Activated CD4-positive, alpha-beta T cell treated with anti-CD3 and anti-CD28 coated beads for 36 hours (primary cell): ENCODE results near the gene TET1. TPM values are rescaled to one million over a fixed set of nuclear protein-coding genes. Genes with fewer than 3 reads are reported as not detected.
A peak's percentile ranks its signal among the peaks of the same experiment; 100 is the strongest.
"Not testable (repeated sequence)": the region's sequence is repeated elsewhere in the genome, so short reads cannot be mapped to it uniquely, and the experiment has no call there.

Experiments
- ATAC-seq: fragments of 200-7000 bp; cut with Tn5 transposase; one replicate; pipeline ENCODE4 v1.10.0; 2021; ENCODE audit warnings: mild to moderate bottlenecking, moderate library complexity
- CTCF ChIA-PET: fragments of 350-600 bp; sonication (Branson Sonifier 250); formaldehyde crosslinking; loops from one replicate; lab custom pipeline; 2021; ENCODE audit warnings: antibody characterized with exemption; lab: Charles Lee
- POLR2A ChIA-PET: fragments of 350-600 bp; sonication (Branson Sonifier 250); formaldehyde crosslinking; loops from one replicate; lab custom pipeline; 2021; ENCODE audit warnings: antibody characterized with exemption, inconsistent platforms; lab: Charles Lee
- DNase-seq: peaks from one replicate; pipeline ENCODE4 v3.0.0-alpha.2; 2020
- H3K27ac Mint-ChIP-seq: one replicate; pipeline ENCODE4 v1.8.0; 2021; ENCODE audit warnings: mixed read lengths
- H3K27me3 Mint-ChIP-seq: one replicate; pipeline ENCODE4 v1.8.0; 2021; ENCODE audit warnings: mixed read lengths
- H3K36me3 Mint-ChIP-seq: one replicate; pipeline ENCODE4 v1.8.0; 2021; ENCODE audit warnings: low read depth, mixed read lengths
- H3K4me1 Mint-ChIP-seq: one replicate; pipeline ENCODE4 v1.8.0; 2021; ENCODE audit warnings: mixed read lengths
- H3K4me3 Mint-ChIP-seq: one replicate; pipeline ENCODE4 v1.8.0; 2021; ENCODE audit warnings: mild to moderate bottlenecking, moderate library complexity, mixed read lengths
- H3K9me3 Mint-ChIP-seq: one replicate; pipeline ENCODE4 v1.8.0; 2021; ENCODE audit warnings: low read depth, mixed read lengths
- intact Hi-C, 2 experiments: fragments of 100-400 bp; cut with DNase I in 1 of 2; cut with micrococcal nuclease in 1 of 2; formaldehyde crosslinking; loops; one replicate each; pipeline versions ENCODE4 v1.14.2 to v1.15.1; 2022 to 2024; cut with DNase I, micrococcal nuclease
- total RNA-seq, 2 experiments: library from RNA; stranded (reverse); gene quantifications; one replicate each; pipeline ENCODE4 v1.2.3, GENCODE V29; 2021

TET1 gene
- total RNA-seq, 2 experiments from 2014 or later = 0.71 to 1.3 TPM

DNA sequence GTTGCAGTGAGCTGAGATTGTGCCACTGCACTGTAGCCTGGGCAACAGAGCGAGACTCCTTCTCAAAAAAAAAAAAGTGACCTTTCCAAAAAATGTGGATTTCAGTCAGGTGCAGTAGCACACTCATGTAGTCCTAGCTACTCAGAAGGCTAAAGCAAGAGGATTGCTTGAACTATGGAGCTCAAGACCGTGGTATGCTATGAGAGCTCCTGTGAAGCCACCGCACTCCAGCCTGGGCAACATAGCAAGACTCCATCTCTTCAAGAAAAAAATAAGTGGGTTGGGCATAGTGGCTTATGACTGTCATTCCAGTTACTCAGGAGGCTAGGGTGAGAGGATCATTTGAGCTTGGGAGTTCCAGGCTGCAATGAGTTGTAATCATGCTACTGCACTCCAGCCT lies 51.1 kb downstream of the TET1 start:
- ChIA-PET POLR2A (no interaction called here), CTCF (interaction anchor here (0.6 kb wide), 1 partner anchor 10 kb away, joined by 3 read pairs; no protein-coding TSS in a partner anchor)
- intact Hi-C loops = no loop called here
- Mint-ChIP-seq H3K27ac (no peak overlapping the region), H3K9me3 (no peaks in the 10 kb centered on the region), H3K4me1 (no peaks in the 10 kb centered on the region), H3K36me3 (no peaks in the 10 kb centered on the region), H3K27me3 (no peaks in the 10 kb centered on the region), H3K4me3 (no peak overlapping the region)
- ATAC-seq = no peak
- no peak for DNase-seq

DNA sequence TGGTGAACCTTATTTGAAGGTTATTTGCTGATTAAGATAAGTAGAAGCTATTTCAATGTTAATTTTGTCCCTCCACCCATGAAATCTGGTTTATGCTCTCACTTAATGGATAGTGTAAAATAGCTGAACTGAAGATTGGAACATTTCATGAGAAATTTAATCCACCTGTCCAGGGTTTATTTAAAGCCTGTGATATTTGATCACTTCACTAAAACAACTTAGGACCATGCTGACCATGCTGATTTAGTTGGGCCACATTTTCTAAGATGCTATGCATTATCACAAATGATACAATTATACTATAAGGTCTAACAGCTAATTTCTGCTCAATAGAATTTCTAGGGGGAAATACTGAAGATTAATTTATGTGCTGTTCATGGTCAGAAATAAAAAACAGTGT lies 53.8 kb downstream of the TET1 start:
- H3K9me3 Mint-ChIP-seq, ATAC-seq, H3K36me3 Mint-ChIP-seq, H3K4me3 Mint-ChIP-seq, H3K27ac Mint-ChIP-seq, DNase-seq, CTCF ChIA-PET, H3K27me3 Mint-ChIP-seq, intact Hi-C loops, H3K4me1 Mint-ChIP-seq: not testable (repeated sequence)
- POLR2A ChIA-PET = interaction anchor here (0.6 kb wide), 2 partner anchors 153 to 192 kb away, joined by 4 read pairs; no protein-coding TSS in a partner anchor

DNA sequence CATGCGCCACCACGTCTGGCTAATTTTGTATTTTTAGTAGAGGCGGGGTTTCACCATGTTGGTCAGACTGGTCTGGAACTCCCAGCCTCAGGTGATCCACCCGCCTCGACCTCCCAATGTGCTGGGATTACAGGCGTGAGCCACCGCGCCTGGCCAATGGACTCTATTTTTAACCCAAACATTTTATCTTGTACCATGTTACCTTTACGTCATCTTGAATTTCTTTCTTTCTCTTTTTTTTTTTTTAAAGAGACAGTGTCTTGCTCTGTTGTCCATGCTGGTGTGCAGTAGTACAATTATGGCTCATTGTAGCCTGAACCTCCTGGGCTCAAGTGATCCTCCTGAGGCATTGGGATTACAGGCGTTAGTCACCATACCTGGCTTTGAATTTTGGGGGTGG lies 57.6 kb downstream of the TET1 start:
- not testable (repeated sequence) for H3K4me1 Mint-ChIP-seq

DNA sequence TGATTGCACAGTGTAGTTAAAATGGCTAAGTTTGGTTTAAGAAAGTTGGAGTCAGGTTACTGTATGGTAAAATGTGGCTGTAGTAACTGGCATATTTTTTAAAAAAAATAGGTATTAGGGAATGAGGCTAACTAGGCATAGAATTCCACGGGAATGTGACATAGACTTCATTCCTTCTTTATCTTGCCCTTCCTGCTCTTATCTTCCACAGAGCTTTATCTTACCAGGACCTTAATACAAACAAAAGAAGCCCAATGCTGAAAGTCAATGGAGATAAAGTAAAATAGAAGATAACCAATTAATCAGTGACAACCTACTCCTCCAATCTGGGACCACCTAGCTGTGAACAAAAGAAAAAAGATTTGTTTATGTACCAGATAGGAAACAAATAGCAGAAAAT lies 58.1 kb downstream of the TET1 start:
- DNase-seq = no peak
- ChIA-PET CTCF (no interaction called here), POLR2A (no interaction called here)
- intact Hi-C loops = no loop called here
- no peak overlapping the region for H3K4me3 Mint-ChIP-seq
- peaks cover 3% of the 10 kb centered on the region for H3K4me1 Mint-ChIP-seq
- no peaks in the 10 kb centered on the region for H3K9me3 Mint-ChIP-seq
- no peaks in the 10 kb centered on the region for H3K27me3 Mint-ChIP-seq
- H3K36me3 Mint-ChIP-seq = no peaks in the 10 kb centered on the region
- H3K27ac Mint-ChIP-seq = no peak overlapping the region
- ATAC-seq = no peak

More for the DNA sequence above, 57.6 kb downstream of the TET1 start:
- H3K27ac Mint-ChIP-seq, H3K36me3 Mint-ChIP-seq, POLR2A ChIA-PET, DNase-seq, H3K27me3 Mint-ChIP-seq, intact Hi-C loops, CTCF ChIA-PET, H3K9me3 Mint-ChIP-seq, ATAC-seq, H3K4me3 Mint-ChIP-seq: not testable (repeated sequence)

DNA sequence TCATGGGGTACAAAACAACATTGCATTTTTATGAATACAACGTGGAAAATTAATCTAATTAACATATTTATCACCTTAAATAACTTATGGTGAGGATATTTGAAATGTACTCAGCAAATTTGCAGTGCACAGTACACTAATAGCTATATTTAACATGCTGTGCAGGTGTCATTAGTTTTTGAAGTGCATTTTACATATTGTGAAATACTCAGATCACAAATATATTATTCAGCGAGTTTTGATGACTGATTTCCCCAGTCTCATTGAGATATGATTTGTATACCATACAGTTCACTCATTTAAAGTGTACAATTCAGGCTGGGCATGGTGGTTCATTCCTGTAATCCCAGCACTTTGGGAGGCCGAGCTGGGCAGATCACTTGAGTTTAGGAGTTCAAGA lies 59.5 kb downstream of the TET1 start:
- Mint-ChIP-seq H3K4me1 (peaks cover 3% of the 10 kb centered on the region), H3K27ac (no peak overlapping the region), H3K36me3 (no peaks in the 10 kb centered on the region), H3K27me3 (no peaks in the 10 kb centered on the region), H3K9me3 (no peaks in the 10 kb centered on the region), H3K4me3 (no peak overlapping the region)
- POLR2A ChIA-PET = no interaction called here
- intact Hi-C loops = no loop called here
- CTCF ChIA-PET = interaction anchor here (1.5 kb wide), 1 partner anchor 18 kb away, joined by 3 read pairs; no protein-coding TSS in a partner anchor
- DNase-seq (no peak), ATAC-seq (no peak)

DNA sequence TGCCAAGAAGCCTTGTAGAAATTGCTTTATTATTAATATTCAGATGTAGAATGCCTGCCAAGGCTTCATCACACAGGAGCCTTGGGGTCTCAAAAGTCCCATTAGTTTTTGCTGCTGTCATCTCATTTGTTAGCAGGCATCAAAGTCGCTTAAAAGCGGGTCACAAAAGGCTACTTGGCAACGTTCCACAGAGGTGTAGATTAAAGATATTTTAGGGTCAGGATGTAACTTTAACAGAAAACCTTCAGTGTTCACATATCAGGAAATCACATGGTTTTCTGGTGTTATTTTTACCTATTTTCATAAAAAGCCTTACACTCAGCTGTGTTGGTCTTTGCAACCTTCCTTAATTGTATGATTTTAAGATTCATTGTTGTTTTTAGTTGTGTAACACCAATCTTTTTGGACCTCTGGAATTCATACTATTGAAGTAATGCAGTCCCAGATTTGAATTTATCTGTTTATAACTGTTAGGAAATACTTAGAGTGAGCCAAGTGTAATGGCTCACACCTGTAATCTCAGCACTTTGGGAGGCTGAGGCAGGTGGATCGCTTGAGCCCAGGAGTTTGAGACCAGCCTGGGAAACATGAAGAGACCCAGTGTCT lies 65.3 kb downstream of the TET1 start:
- Mint-ChIP-seq H3K27ac (peak overlapping the region; percentile 14), H3K9me3 (no peaks in the 10 kb centered on the region), H3K36me3 (no peaks in the 10 kb centered on the region), H3K4me1 (peaks cover 25% of the 10 kb centered on the region), H3K4me3 (no peak overlapping the region), H3K27me3 (no peaks in the 10 kb centered on the region)
- DNase-seq (no peak), ATAC-seq (no peak)
- intact Hi-C loops = no loop called here
- ChIA-PET POLR2A (no interaction called here), CTCF (no interaction called here)

DNA sequence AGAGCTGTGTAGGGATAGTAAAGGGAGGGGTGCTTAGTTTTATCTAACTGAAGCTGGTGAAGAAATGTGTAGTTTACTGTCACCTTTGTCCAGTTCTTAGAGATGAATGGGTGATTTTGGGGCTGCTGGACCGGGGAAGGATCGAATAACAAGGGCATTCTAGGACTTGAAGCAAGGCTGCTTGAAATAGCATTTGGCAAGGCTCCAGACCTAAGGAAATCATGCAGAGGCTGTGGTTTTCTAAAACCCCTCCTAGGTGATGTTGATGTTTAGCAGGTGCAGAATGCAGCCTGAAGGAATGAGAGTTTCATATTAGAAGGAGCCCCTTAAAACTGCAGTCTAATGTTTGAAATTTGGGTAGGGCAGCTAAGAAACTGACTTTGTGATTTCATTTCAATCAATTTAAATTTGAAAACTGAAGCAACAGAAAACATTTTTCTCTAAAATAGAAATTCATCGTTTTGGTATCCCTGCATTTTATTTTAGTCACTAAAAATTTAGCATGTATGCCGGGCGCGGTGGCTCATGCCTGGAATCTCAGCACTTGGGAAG lies 68.5 kb downstream of the TET1 start:
- no peak overlapping the region for H3K4me3 Mint-ChIP-seq
- ChIA-PET POLR2A (no interaction called here), CTCF (interaction anchor here (1.3 kb wide), 1 partner anchor 63 kb away, joined by 3 read pairs; no protein-coding TSS in a partner anchor)
- no peaks in the 10 kb centered on the region for H3K36me3 Mint-ChIP-seq
- intact Hi-C loops = loop anchor here in 1 of 2 experiments (1.0 kb wide), 1 partner anchor 8 kb away; no protein-coding TSS in a partner anchor
- ATAC-seq = no peak
- H3K4me1 Mint-ChIP-seq = peaks cover 24% of the 10 kb centered on the region
- H3K27me3 Mint-ChIP-seq = no peaks in the 10 kb centered on the region
- H3K27ac Mint-ChIP-seq = no peak overlapping the region
- no peak for DNase-seq
- H3K9me3 Mint-ChIP-seq = no peaks in the 10 kb centered on the region

DNA sequence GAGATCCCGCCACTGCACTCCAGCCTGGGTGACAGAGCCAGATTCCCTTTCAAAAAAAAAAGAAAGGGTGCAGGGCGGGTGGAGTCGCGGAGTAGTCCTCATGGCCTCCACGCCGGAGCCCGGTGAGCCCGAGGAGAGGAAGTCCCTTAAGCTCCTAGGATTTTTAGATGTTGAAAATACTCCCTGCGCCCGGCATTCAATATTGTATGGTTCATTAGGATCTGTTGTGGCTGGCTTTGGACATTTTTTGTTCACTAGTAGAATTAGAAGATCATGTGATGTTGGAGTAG lies 72.1 kb downstream of the TET1 start:
- DNase-seq, CTCF ChIA-PET, ATAC-seq, H3K36me3 Mint-ChIP-seq, H3K4me3 Mint-ChIP-seq, H3K27me3 Mint-ChIP-seq, intact Hi-C loops, POLR2A ChIA-PET, H3K27ac Mint-ChIP-seq, H3K9me3 Mint-ChIP-seq: not testable (repeated sequence)
- H3K4me1 Mint-ChIP-seq = peaks cover 12% of the 10 kb centered on the region

DNA sequence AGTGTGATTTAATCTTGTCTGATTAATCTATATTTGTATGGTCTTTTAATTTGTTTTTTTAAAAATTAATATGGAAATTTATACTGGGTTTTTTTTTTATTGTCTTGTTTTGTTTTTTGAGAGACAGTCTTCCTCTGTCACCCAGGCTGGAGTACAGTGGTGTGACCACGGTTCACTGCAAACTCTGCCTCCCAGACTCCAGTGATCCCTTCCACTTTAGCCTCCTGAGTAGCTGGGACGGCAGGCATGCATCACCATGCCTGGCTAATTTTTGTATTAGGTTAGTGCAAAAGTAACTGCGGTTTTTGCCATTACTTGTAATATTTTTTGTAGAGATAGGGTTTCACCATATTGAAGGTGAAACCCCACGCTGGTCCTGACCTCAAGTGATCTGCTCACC lies 73.1 kb downstream of the TET1 start:
- POLR2A ChIA-PET = interaction anchor here (0.6 kb wide), 1 partner anchor 331 kb away, joined by 4 read pairs; no protein-coding TSS in a partner anchor
- ATAC-seq (no peak), DNase-seq (no peak)
- Mint-ChIP-seq H3K4me3 (no peak overlapping the region), H3K36me3 (no peaks in the 10 kb centered on the region), H3K27ac (no peak overlapping the region), H3K9me3 (no peaks in the 10 kb centered on the region), H3K4me1 (peaks cover 9% of the 10 kb centered on the region), H3K27me3 (no peaks in the 10 kb centered on the region)
- CTCF ChIA-PET = no interaction called here
- intact Hi-C loops = no loop called here

DNA sequence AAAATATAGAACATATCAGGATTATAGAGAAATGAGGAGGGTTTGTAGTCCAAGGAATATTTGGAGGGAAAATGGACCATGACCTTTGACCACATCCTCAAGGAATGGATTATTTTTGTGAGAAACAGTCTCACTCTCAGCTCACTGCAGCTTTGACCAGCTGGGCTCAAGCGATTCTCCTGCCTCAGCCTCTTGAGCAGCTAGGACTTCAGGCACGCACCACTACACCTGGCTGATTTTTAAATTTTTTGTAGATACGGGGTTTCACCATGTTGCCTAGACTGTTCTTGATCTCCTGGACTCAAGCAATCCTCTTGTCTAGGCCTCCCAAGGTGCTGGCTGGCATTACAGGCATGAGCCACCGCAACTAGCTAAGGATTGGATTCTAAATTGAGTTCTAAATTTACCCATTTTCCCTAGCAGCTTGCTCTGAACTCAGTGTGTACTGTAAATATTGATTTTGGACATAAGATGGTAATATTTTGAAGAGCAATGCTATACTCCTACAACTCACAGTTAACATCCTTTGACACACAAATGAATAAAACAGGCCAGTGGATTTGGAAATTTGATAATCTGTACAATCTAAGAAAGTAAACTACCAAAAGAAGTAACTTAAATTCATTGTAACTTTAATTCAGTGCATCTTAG lies 73.8 kb downstream of the TET1 start:
- Mint-ChIP-seq H3K9me3 (no peaks in the 10 kb centered on the region), H3K4me1 (peaks cover 2% of the 10 kb centered on the region), H3K27ac (peak overlapping the region; percentile 4), H3K27me3 (no peaks in the 10 kb centered on the region), H3K36me3 (no peaks in the 10 kb centered on the region), H3K4me3 (no peak overlapping the region)
- ATAC-seq = no peak
- intact Hi-C loops = no loop called here
- ChIA-PET CTCF (no interaction called here), POLR2A (no interaction called here)
- DNase-seq = no peak

DNA sequence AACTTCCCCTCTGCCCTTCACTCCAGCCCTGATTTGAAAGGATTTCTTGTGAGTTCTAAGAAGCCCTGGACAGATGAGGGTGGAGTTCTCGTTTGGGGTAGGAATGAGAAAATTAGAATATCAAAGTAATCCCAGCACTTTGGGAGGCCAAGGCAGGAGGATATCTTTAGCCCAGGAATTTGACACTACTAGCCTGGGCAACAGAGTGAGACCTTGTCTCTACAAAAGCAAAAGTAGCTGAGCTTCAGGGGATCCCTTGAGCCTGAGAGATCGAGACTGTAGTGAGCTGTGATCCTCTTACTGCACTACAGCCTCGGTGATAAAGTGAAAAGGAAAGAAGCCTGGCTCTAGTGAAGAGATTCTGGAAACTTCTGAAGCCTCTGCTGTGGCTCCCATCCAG lies 76.2 kb downstream of the TET1 start:
- H3K9me3 Mint-ChIP-seq = no peaks in the 10 kb centered on the region
- no peaks in the 10 kb centered on the region for H3K4me1 Mint-ChIP-seq
- H3K27me3 Mint-ChIP-seq = no peaks in the 10 kb centered on the region
- ChIA-PET CTCF (no interaction called here), POLR2A (no interaction called here)
- ATAC-seq (no peak), DNase-seq (no peak)
- H3K27ac Mint-ChIP-seq = no peak overlapping the region
- intact Hi-C loops = no loop called here
- H3K4me3 Mint-ChIP-seq = no peak overlapping the region
- H3K36me3 Mint-ChIP-seq = no peaks in the 10 kb centered on the region

DNA sequence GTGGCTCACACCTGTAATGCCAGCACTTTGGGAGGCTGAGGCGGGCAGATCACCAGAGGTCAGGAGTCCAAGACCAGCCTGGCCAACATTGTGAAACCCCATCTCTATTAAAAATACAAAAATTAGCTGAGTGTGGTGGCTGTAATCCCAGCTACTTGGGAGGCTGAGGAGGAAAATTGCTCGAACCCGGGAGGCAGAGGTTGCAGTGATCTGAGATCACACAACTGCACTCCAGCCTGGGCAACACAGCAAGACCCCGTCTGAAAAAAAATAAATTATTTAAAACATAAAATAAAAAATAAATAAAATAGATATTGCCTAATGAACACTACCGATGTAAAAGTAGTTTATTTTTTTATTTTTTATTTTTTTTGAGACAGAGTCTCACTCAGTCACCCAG lies 83.4 kb downstream of the TET1 start:
- H3K36me3 Mint-ChIP-seq, DNase-seq, H3K27me3 Mint-ChIP-seq, H3K4me3 Mint-ChIP-seq, ATAC-seq, intact Hi-C loops, H3K4me1 Mint-ChIP-seq, H3K9me3 Mint-ChIP-seq, H3K27ac Mint-ChIP-seq, POLR2A ChIA-PET: not testable (repeated sequence)
- CTCF ChIA-PET = interaction anchor here (1.4 kb wide), 1 partner anchor 9 kb away, joined by 3 read pairs; no protein-coding TSS in a partner anchor
